ENCODE measurements around the gene BRI3BP. TPM values are rescaled to one million over a fixed set of nuclear protein-coding genes. Genes with fewer than 3 reads are reported as not detected.
"Not testable (repeated sequence)": the region's sequence is repeated elsewhere in the genome, so short reads cannot be mapped to it uniquely, and the experiment has no call there.

BRI3BP gene
- total and polyA plus RNA-seq, 9 donors = 2.5 to 4.7 (median 3.3) TPM

- Histone ChIP-seq H3K36me3 (ENCODE audit: control insufficient read depth, insufficient read depth, low read length) (peaks cover 7% of the 10 kb centered on the region), H3K27me3 (ENCODE audit: control insufficient read depth, insufficient read depth, low read length) (no peaks in the 10 kb centered on the region), H3K4me3 (ENCODE audit: low read length) (no peak overlapping the region), H3K4me1 (ENCODE audit: control insufficient read depth, insufficient read depth, low read length) (peaks cover 18% of the 10 kb centered on the region), H3K9me3 (replicated peaks; ENCODE audit: control insufficient read depth, low read depth, low read length) (no peaks in the 10 kb centered on the region), H3K27ac (ENCODE audit: low read length) (no peak overlapping the region)
- no peak for DNase-seq
- 67% methylated on average over 1 of the region's 9 CpGs for WGBS (ENCODE audit: insufficient coverage)
Measured at GRCh38 chr12:125017801-125018200, 24.4 kb downstream of the BRI3BP start.

GRCh38 chr12:125018356-125018755, 24.9 kb downstream of the BRI3BP start:
- WGBS (ENCODE audit: insufficient coverage) = 97% methylated on average over 5 of the region's 11 CpGs
- no peaks in the 10 kb centered on the region for H3K9me3 ChIP-seq (replicated peaks; ENCODE audit: control insufficient read depth, low read depth, low read length)
- H3K4me3 ChIP-seq (ENCODE audit: low read length) = no peak overlapping the region
- H3K36me3 ChIP-seq (ENCODE audit: control insufficient read depth, insufficient read depth, low read length) = peaks cover 10% of the 10 kb centered on the region
- peaks cover 17% of the 10 kb centered on the region for H3K4me1 ChIP-seq (ENCODE audit: control insufficient read depth, insufficient read depth, low read length)
- no peaks in the 10 kb centered on the region for H3K27me3 ChIP-seq (ENCODE audit: control insufficient read depth, insufficient read depth, low read length)
- no peak overlapping the region for H3K27ac ChIP-seq (ENCODE audit: low read length)
- no peak for DNase-seq

- no peak overlapping the region for H3K27ac ChIP-seq (ENCODE audit: low read length)
- H3K4me3 ChIP-seq (ENCODE audit: low read length) = no peak overlapping the region
- H3K4me1 ChIP-seq (ENCODE audit: control insufficient read depth, insufficient read depth, low read length) = no peaks in the 10 kb centered on the region
- H3K9me3 ChIP-seq (replicated peaks; ENCODE audit: control insufficient read depth, low read depth, low read length) = no peaks in the 10 kb centered on the region
- H3K27me3 ChIP-seq (ENCODE audit: control insufficient read depth, insufficient read depth, low read length) = no peaks in the 10 kb centered on the region
- 89% methylated on average over 9 of the region's 9 CpGs for WGBS (ENCODE audit: insufficient coverage)
- no peak for DNase-seq
- peaks cover 5% of the 10 kb centered on the region for H3K36me3 ChIP-seq (ENCODE audit: control insufficient read depth, insufficient read depth, low read length)
Measured at GRCh38 chr12:125021096-125021495, 27.7 kb downstream of the BRI3BP start.

DNA sequence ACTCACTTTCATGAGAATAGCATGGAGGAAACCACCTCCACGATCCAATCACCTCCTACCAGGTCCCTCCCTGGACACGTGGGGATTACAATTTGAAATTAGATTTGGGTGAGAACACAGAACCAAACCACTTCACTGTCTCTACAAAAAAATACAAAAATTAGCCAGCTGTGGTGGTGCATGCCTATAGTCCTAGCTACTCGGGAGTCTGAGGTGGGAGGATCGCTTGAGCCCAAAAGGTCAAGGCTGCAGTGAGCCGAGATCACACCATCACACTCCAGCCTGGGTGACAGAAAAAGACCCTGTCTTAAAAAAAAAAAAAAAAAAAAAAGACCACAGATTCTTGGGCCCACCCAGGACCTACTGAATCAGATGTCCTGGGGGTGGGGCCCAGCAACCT, 28.3 kb downstream of the BRI3BP start:
- DNase-seq = no peak
- no CpG with 5 or more reads among the region's 5 CpGs for WGBS (ENCODE audit: insufficient coverage)

DNA sequence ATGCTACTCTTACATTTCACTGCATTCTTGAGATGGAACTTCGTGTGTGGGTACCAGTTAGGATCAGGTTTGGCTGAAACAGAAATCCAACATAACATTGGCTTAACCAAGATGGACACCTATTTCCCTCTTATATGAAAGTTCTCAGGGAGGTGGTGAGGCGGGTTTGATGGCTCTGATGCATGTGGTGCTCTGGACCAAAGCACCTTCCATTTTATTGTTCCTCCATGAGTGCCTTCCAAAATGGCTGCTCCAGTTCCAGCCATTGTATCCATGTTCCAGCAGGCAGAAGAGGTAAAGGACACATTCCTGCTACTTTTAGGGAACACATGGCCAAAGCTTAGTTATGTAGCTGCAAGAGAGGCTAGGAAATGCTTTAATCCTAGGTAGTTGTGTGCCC, 29.6 kb downstream of the BRI3BP start:
- Histone ChIP-seq H3K4me3 (ENCODE audit: low read length) (no peak overlapping the region), H3K9me3 (replicated peaks; ENCODE audit: control insufficient read depth, low read depth, low read length) (no peaks in the 10 kb centered on the region), H3K36me3 (ENCODE audit: control insufficient read depth, insufficient read depth, low read length) (peaks cover 5% of the 10 kb centered on the region), H3K27ac (ENCODE audit: low read length) (no peak overlapping the region), H3K27me3 (ENCODE audit: control insufficient read depth, insufficient read depth, low read length) (no peaks in the 10 kb centered on the region), H3K4me1 (ENCODE audit: control insufficient read depth, insufficient read depth, low read length) (no peaks in the 10 kb centered on the region)
- WGBS (ENCODE audit: insufficient coverage) = no CpG with 5 or more reads among the region's 2 CpGs
- DNase-seq = no peak

More for the DNA sequence above, 28.3 kb downstream of the BRI3BP start:
- Histone ChIP-seq H3K27ac (ENCODE audit: low read length) (no peak overlapping the region), H3K4me3 (ENCODE audit: low read length) (no peak overlapping the region), H3K27me3 (ENCODE audit: control insufficient read depth, insufficient read depth, low read length) (no peaks in the 10 kb centered on the region), H3K36me3 (ENCODE audit: control insufficient read depth, insufficient read depth, low read length) (peaks cover 5% of the 10 kb centered on the region), H3K9me3 (replicated peaks; ENCODE audit: control insufficient read depth, low read depth, low read length) (no peaks in the 10 kb centered on the region), H3K4me1 (ENCODE audit: control insufficient read depth, insufficient read depth, low read length) (no peaks in the 10 kb centered on the region)

DNA sequence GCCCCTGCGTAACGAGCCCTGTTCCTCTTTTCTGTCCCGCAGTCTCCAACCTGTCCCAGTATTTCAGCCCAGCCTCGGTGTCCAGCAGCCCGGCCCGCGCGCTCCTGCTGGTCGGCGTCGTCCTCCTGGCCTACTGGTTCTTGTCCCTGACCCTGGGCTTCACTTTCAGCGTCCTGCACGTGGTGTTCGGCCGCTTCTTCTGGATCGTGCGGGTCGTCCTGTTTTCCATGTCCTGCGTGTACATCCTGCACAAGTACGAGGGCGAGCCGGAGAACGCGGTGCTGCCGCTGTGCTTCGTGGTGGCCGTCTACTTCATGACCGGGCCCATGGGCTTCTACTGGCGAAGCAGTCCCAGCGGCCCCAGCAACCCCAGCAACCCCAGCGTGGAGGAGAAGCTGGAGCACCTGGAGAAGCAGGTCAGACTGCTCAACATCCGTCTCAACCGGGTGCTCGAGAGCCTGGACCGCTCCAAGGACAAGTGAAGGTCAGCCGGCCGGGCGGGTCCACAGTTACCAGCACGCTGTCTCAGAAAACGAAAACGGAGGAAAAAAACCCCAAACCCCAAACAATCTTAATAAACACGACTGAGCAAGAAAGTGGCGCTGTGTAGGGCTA, 31.6 kb downstream of the BRI3BP start:
- Histone ChIP-seq H3K27me3 (ENCODE audit: control insufficient read depth, insufficient read depth, low read length) (no peaks in the 10 kb centered on the region), H3K36me3 (ENCODE audit: control insufficient read depth, insufficient read depth, low read length) (peaks cover 5% of the 10 kb centered on the region)
- 95% methylated on average over 39 of the region's 43 CpGs for WGBS (ENCODE audit: insufficient coverage)

DNA sequence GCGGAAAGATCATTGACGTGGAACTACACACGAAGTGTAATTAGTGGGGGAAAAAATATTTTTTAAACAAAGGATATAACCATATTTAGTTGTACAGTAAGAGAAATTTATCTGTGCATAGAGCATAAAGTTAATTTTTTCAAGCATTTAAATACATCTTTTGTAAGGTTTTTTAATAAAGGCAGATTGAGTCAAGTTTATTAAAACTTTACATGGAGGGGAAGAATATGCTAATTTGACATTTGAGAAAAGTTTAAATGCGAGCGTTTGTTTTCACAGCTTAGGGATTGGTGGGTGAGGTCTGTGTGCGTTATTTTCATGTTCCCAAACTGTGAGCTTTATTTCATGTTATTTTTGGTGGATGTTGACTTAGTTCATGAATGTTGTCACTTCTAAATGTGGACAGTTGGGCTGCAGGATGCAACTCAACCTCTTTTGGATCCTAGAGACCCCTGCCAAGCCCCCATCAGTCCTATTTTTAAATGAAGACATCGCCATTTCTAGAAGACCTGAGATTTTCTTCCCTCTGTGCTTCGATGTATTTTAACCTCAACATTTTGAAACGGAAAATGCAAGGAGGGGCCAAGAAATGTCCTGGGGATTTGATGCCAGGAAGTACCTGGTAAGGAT, 32.3 kb downstream of the BRI3BP start:
- Histone ChIP-seq H3K27ac (ENCODE audit: low read length) (no peak overlapping the region), H3K9me3 (replicated peaks; ENCODE audit: control insufficient read depth, low read depth, low read length) (no peaks in the 10 kb centered on the region), H3K36me3 (ENCODE audit: control insufficient read depth, insufficient read depth, low read length) (peaks cover 5% of the 10 kb centered on the region), H3K27me3 (ENCODE audit: control insufficient read depth, insufficient read depth, low read length) (no peaks in the 10 kb centered on the region), H3K4me3 (ENCODE audit: low read length) (no peak overlapping the region), H3K4me1 (ENCODE audit: control insufficient read depth, insufficient read depth, low read length) (no peaks in the 10 kb centered on the region)
- DNase-seq = no peak
- 77% methylated on average over 3 of the region's 9 CpGs for WGBS (ENCODE audit: insufficient coverage)

More for the DNA sequence above, 31.6 kb downstream of the BRI3BP start:
- no peak for DNase-seq
- H3K27ac ChIP-seq (ENCODE audit: low read length) = no peak overlapping the region
- no peaks in the 10 kb centered on the region for H3K4me1 ChIP-seq (ENCODE audit: control insufficient read depth, insufficient read depth, low read length)
- H3K4me3 ChIP-seq (ENCODE audit: low read length) = no peak overlapping the region
- H3K9me3 ChIP-seq (replicated peaks; ENCODE audit: control insufficient read depth, low read depth, low read length) = no peaks in the 10 kb centered on the region

DNA sequence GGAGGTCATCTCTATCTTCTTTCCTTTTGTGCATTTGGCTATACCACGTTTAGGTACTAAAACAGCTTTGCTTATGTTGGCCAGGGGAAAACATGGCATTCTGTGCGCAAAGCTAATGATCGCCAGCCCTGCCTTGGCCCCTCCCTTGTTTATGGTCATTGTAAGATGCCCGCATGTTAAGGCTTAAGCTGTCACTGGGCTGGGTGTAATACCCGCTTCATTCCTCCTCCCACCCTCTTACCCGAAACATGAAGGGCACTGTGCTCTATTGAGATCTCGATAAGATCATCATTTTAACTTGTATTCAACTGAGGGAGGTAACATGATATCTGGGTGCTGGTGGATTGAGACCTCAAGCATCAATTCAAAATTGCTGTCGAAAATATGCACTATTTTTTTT, 34.7 kb downstream of the BRI3BP start:
- DNase-seq = no peak
- Histone ChIP-seq H3K27ac (ENCODE audit: low read length) (no peak overlapping the region), H3K4me3 (ENCODE audit: low read length) (no peak overlapping the region), H3K9me3 (replicated peaks; ENCODE audit: control insufficient read depth, low read depth, low read length) (no peaks in the 10 kb centered on the region), H3K27me3 (ENCODE audit: control insufficient read depth, insufficient read depth, low read length) (no peaks in the 10 kb centered on the region), H3K36me3 (ENCODE audit: control insufficient read depth, insufficient read depth, low read length) (peaks cover 5% of the 10 kb centered on the region), H3K4me1 (ENCODE audit: control insufficient read depth, insufficient read depth, low read length) (no peaks in the 10 kb centered on the region)
- WGBS (ENCODE audit: insufficient coverage) = 90% methylated on average over 2 of the region's 8 CpGs

GRCh38 chr12:125029761-125030358, 36.4 kb downstream of the BRI3BP start:
- DNase-seq = no peak
- WGBS (ENCODE audit: insufficient coverage) = 54% methylated on average over 6 of the region's 7 CpGs

GRCh38 chr12:125031471-125031870, 38.0 kb downstream of the BRI3BP start:
- not testable (repeated sequence) for H3K9me3 ChIP-seq (replicated peaks; ENCODE audit: control insufficient read depth, low read depth, low read length); H3K36me3 ChIP-seq (ENCODE audit: control insufficient read depth, insufficient read depth, low read length); DNase-seq; H3K27me3 ChIP-seq (ENCODE audit: control insufficient read depth, insufficient read depth, low read length); H3K4me1 ChIP-seq (ENCODE audit: control insufficient read depth, insufficient read depth, low read length); H3K27ac ChIP-seq (ENCODE audit: low read length); H3K4me3 ChIP-seq (ENCODE audit: low read length)
- no CpG with 5 or more reads among the region's 9 CpGs for WGBS (ENCODE audit: insufficient coverage)

More at GRCh38 chr12:125029761-125030358, 36.4 kb downstream of the BRI3BP start:
- Histone ChIP-seq H3K27ac (ENCODE audit: low read length) (no peak overlapping the region), H3K4me1 (ENCODE audit: control insufficient read depth, insufficient read depth, low read length) (no peaks in the 10 kb centered on the region), H3K36me3 (ENCODE audit: control insufficient read depth, insufficient read depth, low read length) (peaks cover 1% of the 10 kb centered on the region), H3K9me3 (replicated peaks; ENCODE audit: control insufficient read depth, low read depth, low read length) (peaks cover 1% of the 10 kb centered on the region), H3K4me3 (ENCODE audit: low read length) (no peak overlapping the region), H3K27me3 (ENCODE audit: control insufficient read depth, insufficient read depth, low read length) (no peaks in the 10 kb centered on the region)

All from muscle of leg (tissue), 11 donors.